ENCODE data around the gene TRIM32.
"Not testable (repeated sequence)": the region's sequence is repeated elsewhere in the genome, so short reads cannot be mapped to it uniquely, and the experiment has no call there.

TRIM32 gene

GRCh38 chr9:116673375-116673774, 13.7 kb upstream of the TRIM32 start:
- DNase-seq (ENCODE audit: low read depth in 2 of 2, low spot score in 1 of 2): no peak

GRCh38 chr9:116674210-116674980, 12.7 kb upstream of the TRIM32 start:
- DNase-seq (ENCODE audit: low read depth in 2 of 2, low spot score in 1 of 2): no peak

- DNase-seq (ENCODE audit: low read depth in 2 of 2, low spot score in 1 of 2): no peak
Measured at GRCh38 chr9:116683535-116683934, 3.6 kb upstream of the TRIM32 start.

- no peak for DNase-seq (ENCODE audit: low read depth in 2 of 2, low spot score in 1 of 2)
Measured at GRCh38 chr9:116685166-116685565, 1.9 kb upstream of the TRIM32 start.

GRCh38 chr9:116686135-116686534, 970 bp upstream of the TRIM32 start:
- no peak for DNase-seq (ENCODE audit: low read depth in 2 of 2, low spot score in 1 of 2)

GRCh38 chr9:116686693-116687073, 422 bp upstream of the TRIM32 start:
- DNase-seq (ENCODE audit: low read depth in 2 of 2, low spot score in 1 of 2): no peak

- DNase-seq (ENCODE audit: low read depth in 2 of 2, low spot score in 1 of 2): no peak
Measured at GRCh38 chr9:116687754-116688135, 640 bp downstream of the TRIM32 start.

GRCh38 chr9:116688806-116689485, 1.8 kb downstream of the TRIM32 start:
- DNase-seq (ENCODE audit: low read depth in 2 of 2, low spot score in 1 of 2): no peak

GRCh38 chr9:116689486-116690032, 2.5 kb downstream of the TRIM32 start:
- no peak for DNase-seq (ENCODE audit: low read depth in 2 of 2, low spot score in 1 of 2)

- DNase-seq (ENCODE audit: low read depth in 2 of 2, low spot score in 1 of 2): not testable (repeated sequence)
Measured at GRCh38 chr9:116690805-116691204, 3.7 kb downstream of the TRIM32 start.

- no peak for DNase-seq (ENCODE audit: low read depth in 2 of 2, low spot score in 1 of 2)
Measured at GRCh38 chr9:116691607-116692006, 4.5 kb downstream of the TRIM32 start.

- DNase-seq (ENCODE audit: low read depth in 2 of 2, low spot score in 1 of 2): no peak
Measured at GRCh38 chr9:116692616-116693015, 5.5 kb downstream of the TRIM32 start.

- DNase-seq (ENCODE audit: low read depth in 2 of 2, low spot score in 1 of 2): no peak
Measured at GRCh38 chr9:116693233-116693731, 6.2 kb downstream of the TRIM32 start.

GRCh38 chr9:116694785-116695291, 7.7 kb downstream of the TRIM32 start:
- DNase-seq (ENCODE audit: low read depth in 2 of 2, low spot score in 1 of 2): no peak

- no peak for DNase-seq (ENCODE audit: low read depth in 2 of 2, low spot score in 1 of 2)
Measured at GRCh38 chr9:116695438-116695837, 8.3 kb downstream of the TRIM32 start.

GRCh38 chr9:116697362-116697761, 10.3 kb downstream of the TRIM32 start:
- no peak for DNase-seq (ENCODE audit: low read depth in 2 of 2, low spot score in 1 of 2)

GRCh38 chr9:116697887-116698286, 10.8 kb downstream of the TRIM32 start:
- DNase-seq (ENCODE audit: low read depth in 2 of 2, low spot score in 1 of 2): no peak

GRCh38 chr9:116700279-116700678, 13.2 kb downstream of the TRIM32 start:
- no peak for DNase-seq (ENCODE audit: low read depth in 2 of 2, low spot score in 1 of 2)

- DNase-seq (ENCODE audit: low read depth in 2 of 2, low spot score in 1 of 2): no peak
Measured at GRCh38 chr9:116700882-116701865, 14.1 kb downstream of the TRIM32 start.

- DNase-seq (ENCODE audit: low read depth in 2 of 2, low spot score in 1 of 2): no peak
Measured at GRCh38 chr9:116701940-116702642, 15.0 kb downstream of the TRIM32 start.

All from stimulated activated CD8-positive, alpha-beta memory T cell treated with anti-CD3 and anti-CD28 coated beads, Interleukin-4, amount 100 ng/mL, for 1 hour (primary cell).